Activated naive CD4-positive, alpha-beta T cell treated with anti-CD3 and anti-CD28 coated beads, Interleukin-2, amount 50 U/mL, for 16 hours (primary cell): Measurements from ENCODE around the gene UBE2O.
"Not testable (repeated sequence)": the region's sequence is repeated elsewhere in the genome, so short reads cannot be mapped to it uniquely, and the experiment has no call there.

Source experiments
- DNase-seq: peaks from one replicate; pipeline ENCODE4 v3.0.0-alpha.2; 2020

The UBE2O gene

DNA sequence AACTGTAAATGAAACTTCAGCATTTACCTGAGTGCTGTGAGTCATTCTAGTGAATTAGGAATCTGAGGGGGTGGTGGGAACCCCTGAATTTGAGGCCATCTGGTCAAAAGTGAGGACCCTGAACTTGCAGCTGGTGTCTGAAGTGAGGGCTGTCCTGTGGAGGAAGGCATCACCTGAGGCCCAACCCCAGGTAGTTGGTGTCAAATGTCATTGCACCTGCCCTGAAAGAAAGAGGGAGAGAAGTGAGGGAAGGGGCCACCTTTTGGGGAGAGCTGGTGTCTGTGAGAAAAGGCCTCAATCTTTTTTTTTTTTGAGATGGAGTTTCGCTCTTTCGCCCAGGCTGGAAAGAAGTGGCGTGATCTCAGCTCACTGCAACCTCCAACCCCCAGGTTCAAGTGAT, 86.7 kb downstream of the UBE2O start:
- no peak for DNase-seq

DNA sequence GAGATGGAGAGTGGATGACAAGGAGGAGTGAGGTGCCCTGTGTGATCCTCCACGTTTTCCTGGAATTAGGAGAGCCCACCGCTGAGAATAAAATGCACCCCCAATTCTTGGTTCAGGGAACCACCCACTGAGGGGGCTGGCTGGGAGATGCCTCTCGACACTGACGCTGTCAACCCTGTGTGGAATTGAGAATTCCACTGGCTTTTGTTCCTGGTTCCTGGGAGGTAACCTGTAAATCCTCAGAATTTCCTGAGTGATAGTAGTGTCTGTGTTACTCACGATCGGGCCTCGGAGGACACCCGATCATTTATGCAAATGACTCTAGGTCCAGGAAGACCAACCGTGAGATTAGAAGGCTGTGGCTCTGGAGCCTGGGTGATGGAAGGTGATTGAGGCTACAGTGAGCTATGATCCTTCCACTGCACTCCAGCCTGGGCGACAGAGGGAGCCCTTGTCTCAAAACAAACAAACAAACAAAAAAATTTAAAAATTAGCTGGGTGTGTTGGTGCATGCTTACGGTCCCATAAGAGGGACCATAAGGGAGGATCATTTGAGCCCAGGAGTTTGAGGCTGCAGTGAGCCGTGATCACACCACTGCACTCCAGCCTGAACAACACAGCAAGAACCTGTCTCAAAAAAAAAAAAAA, 87.6 kb downstream of the UBE2O start:
- DNase-seq = no peak

DNA sequence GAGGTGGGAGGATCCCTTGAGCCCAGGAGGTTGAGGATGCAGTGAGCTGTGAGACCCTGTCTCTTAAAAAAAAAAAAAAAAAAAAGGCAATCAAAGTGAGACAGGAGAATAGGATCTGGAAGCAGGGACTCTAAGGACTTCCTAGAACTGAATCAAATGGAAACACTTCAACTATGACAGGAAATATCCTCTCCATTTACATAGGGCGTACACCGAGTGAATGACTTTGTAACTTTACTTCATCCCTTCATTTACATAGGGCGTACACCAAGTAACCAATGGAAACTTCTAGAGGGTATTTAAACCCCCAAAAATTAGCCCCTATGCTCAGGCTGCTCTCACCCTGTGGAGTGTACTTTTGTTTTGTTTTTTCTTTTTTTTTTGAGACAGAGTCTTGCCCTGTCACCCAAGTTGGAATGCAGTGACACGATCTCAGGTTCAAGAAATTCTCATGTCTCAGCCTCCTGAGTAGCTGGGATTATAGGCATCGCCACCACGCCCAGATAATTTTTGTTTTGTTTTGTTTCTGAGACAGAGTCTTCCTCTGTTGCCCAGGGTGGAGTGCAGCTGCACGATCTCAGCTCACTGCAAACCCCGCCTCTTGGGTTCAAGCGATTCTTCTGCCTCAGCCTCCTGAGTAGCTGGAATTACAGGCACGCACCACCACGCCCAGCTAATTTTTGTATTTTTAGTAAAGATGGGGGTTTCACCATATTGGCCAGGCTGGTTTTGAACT, 89.7 kb downstream of the UBE2O start:
- no peak for DNase-seq

DNA sequence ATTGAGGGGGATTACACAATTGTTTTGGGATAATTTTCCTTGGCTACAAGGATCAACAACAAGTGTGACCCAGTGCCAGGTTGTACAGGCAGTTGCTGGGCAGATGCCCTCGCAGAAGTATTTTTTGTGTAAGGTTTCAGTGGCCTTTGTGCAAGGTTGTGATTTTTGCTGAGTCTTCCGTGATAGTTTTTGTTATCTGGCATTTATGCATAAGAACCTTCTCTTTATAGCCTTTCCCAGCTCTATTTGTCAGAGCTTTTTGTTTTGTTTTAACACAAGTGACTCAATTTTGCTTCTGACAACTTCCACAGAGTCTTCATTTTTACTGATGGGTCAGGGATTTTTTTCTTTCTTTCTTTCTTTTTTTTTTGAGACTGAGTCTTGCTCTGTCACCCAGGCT, 92.5 kb downstream of the UBE2O start:
- DNase-seq = no peak

DNA sequence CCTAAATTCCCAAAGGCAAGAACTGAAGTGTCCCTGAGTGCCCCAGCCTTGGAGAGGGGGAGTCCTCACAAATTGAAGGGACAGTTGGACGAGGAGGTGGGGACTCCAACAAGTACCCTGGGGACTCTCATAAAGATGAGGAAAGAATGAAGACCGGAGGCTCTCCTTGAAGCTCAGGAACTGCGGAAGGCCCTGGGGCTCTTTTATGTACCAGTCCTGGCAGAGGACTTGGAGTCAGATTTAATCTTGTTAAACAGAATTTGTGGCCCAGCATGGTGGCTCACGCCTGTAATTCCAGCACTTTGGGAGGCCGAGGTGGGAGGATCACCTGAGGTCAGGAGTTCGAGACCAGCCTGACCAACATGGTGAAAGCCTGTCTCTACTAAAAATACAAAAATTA, 93.2 kb downstream of the UBE2O start:
- DNase-seq = not testable (repeated sequence)

DNA sequence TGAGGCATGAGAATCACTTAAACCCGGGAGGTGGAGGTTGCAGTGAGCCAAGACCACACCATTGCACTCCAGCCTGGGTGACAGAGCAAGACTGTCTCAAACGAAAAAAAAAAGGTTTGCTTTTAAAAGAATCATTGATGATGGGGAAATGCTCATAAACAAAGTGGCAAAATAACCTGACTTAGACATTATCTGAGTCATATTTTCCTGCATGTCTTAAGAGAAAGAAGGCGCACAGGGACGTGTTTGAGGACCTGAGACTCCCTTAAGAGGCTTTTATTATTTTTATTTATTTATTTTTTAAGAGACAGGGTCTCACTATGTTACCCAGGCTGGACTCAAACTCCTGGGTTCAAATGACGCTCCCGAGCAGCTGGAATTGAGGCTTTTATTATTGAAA, 93.6 kb downstream of the UBE2O start:
- DNase-seq = no peak

DNA sequence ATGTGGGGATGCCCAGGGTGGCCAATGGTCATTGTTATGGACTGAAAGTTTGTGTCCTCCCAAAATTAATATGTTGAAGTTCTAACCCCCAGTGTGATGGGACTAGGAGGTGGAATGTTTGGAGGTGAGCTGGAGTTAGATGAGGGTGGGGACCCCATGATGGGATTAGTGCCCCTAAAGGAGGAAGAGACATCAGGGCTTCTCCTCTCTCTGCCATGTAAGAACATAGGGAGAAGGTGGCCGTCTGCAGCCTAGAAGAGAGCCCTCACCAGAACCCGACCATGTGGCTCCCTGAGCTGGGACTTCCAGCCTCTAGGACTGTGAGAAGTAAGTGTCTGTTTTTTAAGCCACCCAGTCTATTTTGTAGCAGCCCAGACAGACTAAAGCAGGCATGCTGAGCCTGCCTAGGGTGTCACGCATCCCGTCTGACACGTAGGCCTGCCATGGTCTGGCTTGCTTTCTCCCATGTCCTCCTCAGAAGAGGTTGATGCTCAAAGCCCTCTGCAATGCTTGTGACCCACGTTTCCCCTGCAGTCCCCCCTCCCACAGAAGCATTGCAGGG, 95.3 kb downstream of the UBE2O start:
- DNase-seq = no peak

DNA sequence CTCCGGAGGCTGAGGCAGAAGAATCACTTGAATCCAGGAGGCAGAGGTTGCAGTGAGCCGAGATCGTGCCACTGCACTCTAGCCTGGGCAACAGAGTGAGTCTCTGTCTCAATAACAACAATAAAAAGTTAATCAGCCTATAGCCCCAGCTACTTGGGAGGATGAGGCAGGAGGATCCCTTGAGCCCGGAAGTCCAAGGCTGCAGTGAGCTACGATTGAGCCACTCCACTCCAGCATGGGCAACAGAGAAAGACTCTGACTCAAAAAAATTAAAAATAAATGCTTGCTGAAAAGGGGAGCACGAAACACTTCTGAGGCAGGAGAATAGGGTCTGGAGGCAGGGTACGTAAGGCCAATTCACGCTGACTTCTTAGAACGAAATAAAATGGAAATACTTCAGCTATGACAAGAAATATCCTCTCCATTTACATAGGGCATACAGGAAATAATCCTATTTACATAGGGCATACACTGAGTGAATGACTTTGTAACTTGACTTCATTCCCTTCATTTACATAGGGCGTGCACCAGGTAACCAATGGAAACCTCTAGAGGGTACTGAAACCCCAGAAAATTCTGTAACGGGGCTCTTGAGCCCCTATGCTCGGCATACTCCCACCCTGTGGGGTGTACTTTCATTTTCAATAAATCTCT, 96.0 kb downstream of the UBE2O start:
- no peak for DNase-seq

DNA sequence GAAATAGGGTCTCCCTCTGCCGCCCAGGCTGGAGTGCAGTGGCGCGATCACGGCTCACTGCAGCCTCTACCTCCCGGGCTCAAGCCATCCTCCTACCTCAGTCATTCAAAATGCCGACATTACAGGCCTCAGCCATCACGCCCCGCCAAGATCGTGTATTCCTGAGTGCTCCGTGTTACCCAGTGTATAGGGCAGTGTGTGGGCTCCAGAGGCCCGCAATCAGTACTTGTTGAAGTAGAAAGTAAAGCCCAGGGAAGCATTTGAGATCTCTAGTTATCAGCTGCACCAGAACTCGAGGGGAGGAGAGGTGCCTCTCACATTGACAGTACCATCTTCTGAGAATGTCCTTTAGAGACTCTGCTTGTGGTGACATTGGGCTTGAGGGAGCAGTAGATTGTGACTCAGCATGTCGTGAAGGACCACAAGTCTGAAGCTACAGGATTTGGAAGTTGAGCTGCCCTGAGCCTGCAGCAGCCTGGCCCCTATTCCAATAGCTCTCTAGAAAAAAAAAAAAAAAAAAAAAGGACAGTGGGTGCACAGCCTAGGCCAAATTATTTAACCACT, 98.1 kb downstream of the UBE2O start:
- DNase-seq = no peak

DNA sequence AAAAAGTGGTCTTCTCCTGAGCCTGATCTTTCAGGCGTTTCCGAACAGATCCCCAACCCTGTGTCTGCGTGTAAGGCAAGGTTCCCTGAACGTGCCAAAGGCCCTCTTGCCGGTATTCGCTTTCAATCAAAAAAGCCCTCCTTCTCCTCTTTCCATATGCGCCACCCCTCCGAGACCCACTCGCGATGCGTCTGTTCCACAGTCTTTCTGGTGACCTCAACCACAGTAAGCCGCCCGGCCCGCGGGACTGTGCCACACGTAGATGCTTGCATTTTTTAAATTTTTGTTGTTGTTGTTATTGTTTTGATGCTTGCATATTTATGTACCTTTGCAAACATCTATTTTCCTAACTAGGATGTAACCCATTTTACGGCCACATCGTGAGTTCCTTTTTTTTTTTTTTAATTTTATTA, 98.6 kb downstream of the UBE2O start:
- no peak for DNase-seq

DNA sequence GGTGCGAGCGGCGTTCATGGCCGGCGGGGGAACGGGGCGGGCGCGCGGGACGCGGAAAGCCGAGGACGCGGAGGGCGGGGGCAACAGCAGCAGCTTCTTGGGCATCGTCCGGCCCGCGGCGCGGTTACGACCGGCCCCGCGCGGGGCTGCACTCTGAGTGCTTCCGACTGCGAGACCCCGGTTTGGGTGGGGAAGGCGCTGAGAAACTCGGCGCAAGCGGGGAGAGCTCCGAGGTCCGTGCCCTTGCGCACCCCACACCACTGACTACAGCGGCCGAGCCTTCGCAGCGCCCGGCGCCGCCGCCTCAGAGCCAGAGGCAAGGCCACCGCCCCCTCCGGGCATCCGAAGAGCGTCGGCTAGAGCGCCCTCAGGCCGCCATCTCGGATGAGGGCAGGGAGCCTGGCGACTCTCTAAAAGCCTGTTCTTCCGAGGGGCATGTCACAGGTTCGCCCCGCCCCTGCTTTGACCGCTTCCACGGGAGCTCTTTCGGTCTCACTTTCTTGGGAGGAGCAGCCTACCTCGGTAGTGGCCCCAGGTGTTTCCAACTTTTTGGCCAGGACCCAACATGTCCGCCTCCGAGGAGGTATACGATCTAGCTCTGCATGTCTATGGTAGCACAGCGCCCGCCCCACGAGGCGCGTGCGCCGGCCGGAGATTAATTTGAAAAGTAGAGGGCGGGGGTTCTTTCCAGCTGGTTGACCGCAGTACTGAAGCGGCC, 99.2 kb downstream of the UBE2O start, which contains the start of gene PRPSAP1:
TSS of gene PRPSAP1 (minus strand) at position 318 of the 718 bp plus-strand sequence. CDS start at position 105, 213 bp downstream.
- peak; percentile 83 for DNase-seq

DNA sequence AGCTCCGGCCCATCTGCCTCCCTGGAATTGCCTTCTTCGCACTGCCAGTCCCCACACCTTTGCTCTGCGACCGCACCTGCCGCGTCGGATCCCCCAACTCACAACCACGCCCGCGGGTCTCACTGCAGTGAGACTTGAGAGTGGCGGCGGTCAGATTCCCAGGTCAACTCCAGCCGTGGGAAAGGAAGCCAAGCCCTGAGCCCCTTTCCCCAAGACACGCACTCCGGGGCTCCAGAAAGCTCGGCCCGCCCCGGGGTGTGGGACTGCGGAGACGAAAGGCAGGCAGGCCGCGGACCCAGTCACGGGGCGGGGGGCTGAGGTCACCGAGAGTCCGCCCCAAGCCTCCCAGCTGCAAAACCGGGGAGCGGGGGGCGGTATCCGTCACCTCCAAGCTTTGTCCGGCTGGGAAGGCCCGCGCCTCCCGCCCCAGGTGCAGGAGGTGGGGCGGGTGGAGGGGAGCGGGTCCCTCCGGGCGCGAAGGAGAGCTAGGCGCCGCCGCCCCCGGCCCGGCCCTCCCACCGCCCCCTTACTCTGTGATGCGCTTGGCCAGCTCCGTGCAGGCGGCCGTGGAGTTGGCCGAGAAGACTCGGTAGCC, 99.9 kb downstream of the UBE2O start:
- DNase-seq = no peak

DNA sequence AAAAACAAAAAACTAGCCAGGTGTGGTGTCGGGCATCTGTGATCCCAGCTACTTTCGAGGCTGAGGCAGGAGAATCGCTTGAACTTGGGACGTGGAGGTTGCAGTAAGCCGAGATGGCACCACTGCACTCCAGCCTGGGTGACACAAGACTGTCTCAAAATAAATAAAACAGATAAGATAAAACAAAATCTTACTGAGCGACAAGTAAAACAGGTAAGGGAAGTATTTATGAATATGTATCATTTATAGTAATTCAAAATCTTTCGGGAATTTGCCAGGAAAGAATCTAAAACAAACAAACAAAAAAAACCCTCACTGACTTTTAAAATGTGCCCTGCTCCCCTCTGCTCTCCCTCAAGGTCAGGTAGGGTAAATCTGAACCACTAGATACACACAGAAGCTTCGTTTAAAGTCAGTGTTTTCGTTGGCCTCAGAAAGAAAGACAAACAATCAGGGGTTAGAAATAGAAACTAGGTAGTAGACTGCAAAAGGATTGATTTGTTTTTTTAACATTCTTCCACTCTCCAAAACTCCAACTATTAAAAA, 101.4 kb downstream of the UBE2O start:
- no peak for DNase-seq

DNA sequence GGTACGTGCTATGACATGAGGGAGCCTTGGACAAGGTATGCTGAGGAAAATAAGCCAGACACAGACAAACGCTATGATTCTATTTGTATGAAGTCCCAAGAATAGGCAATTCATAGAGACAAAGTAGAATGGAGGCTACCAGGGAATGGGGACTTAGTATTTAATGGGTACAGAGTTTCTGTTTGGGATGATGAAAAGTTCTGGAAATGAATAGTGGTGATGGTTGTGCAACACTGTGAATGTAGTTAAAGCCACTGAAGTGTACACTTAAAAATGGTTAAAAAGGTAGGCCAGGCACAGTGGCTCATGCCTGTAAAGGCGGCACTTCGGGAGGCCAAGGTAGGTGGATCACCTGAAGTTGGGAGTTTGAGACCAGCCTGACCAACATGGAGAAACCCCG, 102.5 kb downstream of the UBE2O start:
- no peak for DNase-seq

DNA sequence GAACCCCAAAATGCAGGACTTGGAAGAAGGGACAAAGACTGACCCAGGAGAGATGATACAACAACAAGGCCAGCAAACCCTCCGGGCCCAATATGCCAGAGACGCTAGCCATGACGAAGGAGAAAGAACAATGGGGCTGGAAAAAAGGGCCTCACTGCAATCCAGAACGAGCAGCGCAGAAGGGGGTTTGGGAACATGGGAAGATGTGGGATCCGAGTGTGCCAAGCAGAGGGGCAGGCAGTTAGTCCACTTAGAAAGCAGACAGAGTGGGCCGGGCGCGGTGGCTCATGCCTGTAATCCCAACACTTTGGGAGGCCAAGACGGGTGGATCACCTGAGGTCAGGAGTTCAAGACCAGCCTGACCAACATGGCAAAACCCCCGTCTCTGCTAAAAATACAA, 106.0 kb downstream of the UBE2O start:
- DNase-seq = not testable (repeated sequence)

DNA sequence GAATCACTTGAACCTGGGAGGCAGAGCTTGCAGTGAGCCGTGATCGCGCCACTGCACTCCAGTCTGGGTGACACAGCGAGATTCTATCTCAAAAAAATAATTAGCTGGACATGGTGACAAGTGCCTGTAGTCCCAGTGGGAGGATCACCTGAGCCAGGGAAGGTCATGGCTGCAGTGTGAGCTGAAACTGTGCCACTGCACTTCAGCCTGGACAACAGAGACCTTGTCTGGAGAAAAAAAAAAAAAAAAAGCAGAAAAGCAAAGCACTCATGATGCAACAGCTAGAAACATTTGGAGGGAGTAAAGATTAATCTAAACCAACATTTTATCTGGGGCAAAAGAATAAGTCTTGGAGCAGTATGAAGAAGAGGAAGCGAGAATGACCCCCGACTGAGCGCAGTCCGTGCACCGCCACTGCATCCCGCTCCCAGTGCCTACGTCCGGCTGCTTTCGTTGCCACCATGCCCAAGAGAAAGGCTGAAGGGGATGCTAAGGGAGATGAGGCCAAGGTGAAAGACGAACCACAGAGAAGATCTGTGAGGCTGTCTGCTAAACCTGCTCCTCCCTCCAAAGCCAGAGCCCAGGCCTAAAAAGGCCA, 107.5 kb downstream of the UBE2O start:
- DNase-seq = no peak

DNA sequence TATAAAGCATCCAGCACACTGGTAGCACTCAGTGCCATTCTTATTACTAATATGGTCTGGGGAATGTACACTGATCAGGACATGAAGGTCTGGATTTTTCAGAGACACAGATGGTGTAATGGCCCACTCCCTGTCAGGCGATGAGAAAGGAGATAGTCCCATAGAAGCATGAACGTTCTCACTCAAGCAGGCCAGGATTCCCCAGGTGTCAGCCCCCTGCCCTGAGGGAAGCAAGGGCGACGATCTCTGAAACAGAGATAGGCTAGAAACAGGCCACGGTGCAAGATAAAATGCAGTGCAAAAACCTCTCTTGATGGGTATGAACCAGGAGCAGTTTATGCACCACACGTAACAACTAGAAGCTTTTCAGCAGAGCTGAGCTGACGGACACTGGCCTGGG, 109.8 kb downstream of the UBE2O start:
- no peak for DNase-seq

DNA sequence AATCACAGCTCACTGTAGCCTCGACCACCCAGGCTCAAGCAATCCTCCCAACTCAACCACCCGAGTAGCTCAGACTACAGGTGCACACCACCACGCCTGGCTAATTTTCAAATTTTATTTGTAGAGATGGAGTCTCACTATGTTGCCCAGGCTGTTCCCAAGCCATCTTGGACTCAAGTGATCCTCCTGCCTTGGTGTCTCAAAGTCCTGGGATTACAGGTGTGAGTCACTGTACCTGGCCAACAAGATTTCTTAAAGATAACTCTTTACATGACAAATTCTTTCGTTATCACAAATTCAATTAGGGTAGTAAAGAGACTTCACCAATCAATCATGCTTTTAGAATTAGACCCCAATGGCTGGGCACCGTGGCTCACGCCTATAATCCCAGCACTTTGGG, 111.7 kb downstream of the UBE2O start:
- DNase-seq = no peak
